Lower leg skin (tissue), 3 donors: ENCODE data around the gene FAM131A.

Experiments
- CTCF ChIP-seq, 3 donors: fragments of 450-650 bp; IDR thresholded peaks; one replicate each; pipeline ENCODE4 v1.5.1; 2016; ENCODE audit warnings: antibody characterized with exemption in 3 of 3, mild to moderate bottlenecking in 3 of 3, moderate library complexity in 2 of 3
- POLR2A ChIP-seq, 2 donors: fragments of 450-650 bp; IDR thresholded peaks; one replicate each; pipeline ENCODE4 v1.6.1; 2016 to 2017; ENCODE audit warnings: antibody characterized with exemption in 2 of 2, mild to moderate bottlenecking in 1 of 2, moderate library complexity in 1 of 2

GRCh38 chr3:184291738-184292445, 45.5 kb upstream of the FAM131A start:
- no peak for TF ChIP-seq POLR2A (IDR thresholded peaks at IDR 0.05)
- TF ChIP-seq CTCF (IDR thresholded peaks at IDR 0.05), result no peak
